Naive B cell (primary cell): ENCODE data around the gene TMA7. TPM values are rescaled to one million over a fixed set of nuclear protein-coding genes. Genes with fewer than 3 reads are reported as not detected.

ENCODE experiments used
- ATAC-seq, 2 donors: fragments of 150-1000 bp; cut with Tn5 transposase; 2 replicates each; pipeline ENCODE4 v1.10.0; 2021; ENCODE audit warnings: low read depth in 2 of 2, mild to moderate bottlenecking in 2 of 2, moderate library complexity in 2 of 2
- DNase-seq: peaks from one replicate; pipeline ENCODE4 v3.0.0; 2022
- H3K27ac Mint-ChIP-seq, 6 donors: one replicate each; pipeline ENCODE4 v1.8.0; 2020 to 2022; ENCODE audit warnings: mild to moderate bottlenecking in 6 of 6, mixed read lengths in 6 of 6, moderate library complexity in 5 of 6, inconsistent platforms in 2 of 6
- H3K27me3 Mint-ChIP-seq, 3 donors: one replicate each; pipeline ENCODE4 v1.8.0; 2021 to 2022; ENCODE audit warnings: mixed read lengths in 3 of 3, mild to moderate bottlenecking in 1 of 3
- H3K36me3 Mint-ChIP-seq, 2 donors: one replicate each; pipeline ENCODE4 v1.8.0; 2020 to 2022; ENCODE audit warnings: mixed read lengths in 2 of 2, inconsistent platforms in 1 of 2, mild to moderate bottlenecking in 1 of 2
- H3K4me1 Mint-ChIP-seq, 3 donors: one replicate each; pipeline ENCODE4 v1.8.0; 2020 to 2022; ENCODE audit warnings: mixed read lengths in 3 of 3, inconsistent platforms in 1 of 3, mild to moderate bottlenecking in 1 of 3, moderate library complexity in 1 of 3
- H3K4me3 Mint-ChIP-seq, 8 donors: one replicate each; pipeline ENCODE4 v1.8.0; 2020 to 2022; ENCODE audit warnings: mild to moderate bottlenecking in 8 of 8, mixed read lengths in 8 of 8, moderate library complexity in 8 of 8, inconsistent platforms in 2 of 8
- H3K9me3 Mint-ChIP-seq, 7 donors: one replicate each; pipeline ENCODE4 v1.8.0; 2020 to 2022; ENCODE audit warnings: mixed read lengths in 7 of 7, mild to moderate bottlenecking in 5 of 7, inconsistent platforms in 2 of 7, moderate library complexity in 1 of 7
- polyA plus RNA-seq, 6 donors: library from polyadenylated mRNA; unstranded; fragments of 300-500 nt; fragmentation: Illumina TruSeq; gene quantifications; one replicate each; pipeline ENCODE4 v1.2.3, GENCODE V29; 2021; ENCODE audit warnings: low read depth in 6 of 6

The TMA7 gene
- polyA plus RNA-seq, 6 donors from 2014 or later: 433 to 593 (median 531) TPM

DNA sequence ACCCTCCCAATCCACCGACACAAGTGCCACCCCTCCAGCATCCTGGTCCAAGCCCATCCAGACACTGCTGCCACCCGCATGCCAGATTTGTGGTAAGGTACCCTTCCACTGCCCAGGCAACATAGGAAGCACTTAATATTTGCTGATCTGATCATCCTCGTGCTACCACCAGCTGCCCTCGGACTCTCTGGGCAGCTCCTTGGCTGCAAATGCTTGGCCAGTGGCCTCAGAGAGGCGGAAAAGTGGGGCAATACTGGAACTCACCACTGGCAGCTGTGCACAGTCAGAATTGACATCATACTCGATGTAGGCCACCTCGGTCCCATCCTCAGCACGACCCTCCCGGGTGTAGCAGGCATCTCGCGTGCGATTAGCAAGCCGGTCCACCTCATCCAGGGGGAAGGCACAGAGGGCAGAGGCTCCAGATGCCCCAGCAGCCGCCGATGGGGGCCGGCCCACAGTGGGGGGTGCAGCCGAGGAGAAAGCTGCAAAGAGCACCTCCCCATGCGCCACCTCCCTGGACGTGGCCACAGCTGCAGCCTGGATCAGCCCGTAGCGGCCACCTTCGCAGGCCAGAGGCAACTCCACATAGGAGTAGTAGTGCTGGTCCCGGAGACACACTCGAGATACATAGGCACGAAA, 16.7 kb upstream of the TMA7 start:
- H3K9me3 Mint-ChIP-seq: no peaks in the 10 kb centered on the region
- DNase-seq: no peak
- H3K4me1 Mint-ChIP-seq: no peaks in the 10 kb centered on the region
- H3K27me3 Mint-ChIP-seq: peaks cover 7 to 17% (median 13%) of the 10 kb centered on the region in 3 donors
- no peak for ATAC-seq
- H3K36me3 Mint-ChIP-seq: no peaks in the 10 kb centered on the region
- H3K27ac Mint-ChIP-seq: no peak overlapping the region
- H3K4me3 Mint-ChIP-seq: no peak overlapping the region

DNA sequence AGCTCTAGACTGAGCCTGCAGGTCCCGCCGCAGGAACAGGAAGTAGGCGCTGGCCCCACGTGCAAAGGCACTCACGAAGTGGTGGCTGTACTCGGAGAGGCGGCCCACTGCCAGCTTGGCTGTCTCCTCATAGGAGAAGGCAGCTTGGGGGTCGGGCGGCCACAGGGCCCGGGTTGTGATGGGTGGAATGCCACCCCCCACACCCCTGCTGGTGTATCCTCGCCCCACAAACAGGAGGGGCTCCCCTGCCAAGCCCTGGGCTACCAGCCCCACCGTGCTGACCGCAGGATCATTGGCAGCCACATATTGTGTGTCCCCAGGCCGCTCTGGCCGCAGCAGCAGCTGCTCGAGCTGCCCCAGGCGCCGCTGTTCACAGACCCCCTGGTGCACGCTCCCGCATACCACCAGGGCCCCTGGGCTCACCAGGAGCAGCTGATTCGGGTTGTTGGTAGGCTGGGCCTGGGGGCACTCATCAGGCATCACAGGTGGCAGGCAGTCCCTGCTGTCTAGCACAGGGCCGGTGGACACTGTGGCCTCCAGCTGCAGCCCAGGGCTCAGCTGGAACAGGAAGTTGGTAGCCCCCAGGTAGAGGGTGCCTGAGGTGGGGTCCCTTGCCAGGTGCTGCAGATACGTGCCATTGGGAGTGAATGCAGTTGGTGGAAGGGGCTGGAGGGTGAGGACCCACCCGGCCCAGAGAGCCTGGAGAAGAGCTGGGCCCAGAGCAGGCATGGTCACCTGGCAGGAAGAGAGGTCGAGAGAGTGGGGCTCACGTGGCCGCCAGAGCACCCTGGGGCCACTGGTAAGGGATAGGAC, 16.0 kb upstream of the TMA7 start:
- no peak for ATAC-seq
- DNase-seq: no peak
- H3K27me3 Mint-ChIP-seq: peaks cover 7 to 19% (median 15%) of the 10 kb centered on the region in 3 donors
- H3K4me1 Mint-ChIP-seq: no peaks in the 10 kb centered on the region
- no peak overlapping the region for H3K27ac Mint-ChIP-seq
- no peaks in the 10 kb centered on the region for H3K36me3 Mint-ChIP-seq
- H3K9me3 Mint-ChIP-seq: no peaks in the 10 kb centered on the region
- peak overlapping the region in 2 of 8 donors; percentile 34 to 39 for H3K4me3 Mint-ChIP-seq

DNA sequence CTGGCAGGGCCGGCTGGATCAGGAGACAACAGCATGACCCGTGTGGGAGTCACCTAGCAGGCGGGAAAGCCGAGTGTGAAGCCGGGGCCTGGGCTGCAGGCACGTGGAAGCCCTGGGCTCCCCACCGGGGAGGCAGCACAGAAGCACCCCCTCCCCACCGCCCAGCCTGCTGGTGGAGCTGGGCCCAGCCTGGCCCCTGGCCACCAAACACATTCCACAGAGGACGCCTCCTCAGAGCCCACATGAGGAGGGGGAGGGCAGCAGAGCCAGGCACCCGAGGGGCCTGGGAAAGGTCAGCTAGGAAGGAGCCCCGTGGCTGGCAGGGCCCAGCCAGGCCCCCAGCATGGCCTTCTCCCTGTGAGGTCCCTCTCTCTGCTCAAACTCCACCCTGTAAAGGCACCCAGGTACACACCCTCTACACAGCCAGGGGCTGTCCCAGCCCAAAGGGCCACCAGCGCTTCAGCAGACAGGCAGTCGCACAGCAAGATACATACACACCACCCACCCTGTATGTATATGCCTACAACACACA, 14.7 kb upstream of the TMA7 start:
- peaks cover 5 to 7% (median 5%) of the 10 kb centered on the region in 3 donors for H3K4me1 Mint-ChIP-seq
- H3K27me3 Mint-ChIP-seq: peaks cover 7 to 24% (median 15%) of the 10 kb centered on the region in 3 donors
- peak overlapping the region in 1 of 8 donors; percentile 39 for H3K4me3 Mint-ChIP-seq
- no peak overlapping the region for H3K27ac Mint-ChIP-seq
- H3K36me3 Mint-ChIP-seq: no peaks in the 10 kb centered on the region
- ATAC-seq (no peak), DNase-seq (no peak)
- H3K9me3 Mint-ChIP-seq: no peaks in the 10 kb centered on the region

DNA sequence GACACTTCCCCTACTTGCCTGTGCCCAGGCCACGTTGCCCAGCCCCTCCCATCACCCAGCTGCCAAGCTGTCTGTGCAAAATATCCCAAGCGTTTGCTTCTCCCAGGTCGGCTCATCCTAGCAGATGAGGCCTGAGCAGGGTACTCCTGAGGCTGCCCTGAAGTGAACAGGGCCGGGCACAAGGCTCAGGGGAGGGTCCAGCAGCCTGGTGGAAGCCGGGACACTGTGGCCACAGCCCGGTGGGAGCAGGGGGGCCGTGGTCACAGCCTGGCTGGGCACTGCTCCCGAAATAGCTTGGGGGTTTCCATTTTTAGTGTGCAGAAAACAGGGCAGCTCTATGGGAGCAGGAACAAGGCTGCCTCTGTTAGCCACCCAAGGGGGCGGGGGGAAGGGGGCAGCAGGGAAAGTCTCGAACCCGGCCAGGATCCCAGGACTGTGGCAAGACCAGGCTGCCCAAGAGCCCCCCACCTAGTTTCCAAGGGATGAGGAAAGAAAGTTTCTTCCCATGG, 13.6 kb upstream of the TMA7 start:
- no peak overlapping the region for H3K27ac Mint-ChIP-seq
- DNase-seq (no peak), ATAC-seq (no peak)
- H3K4me3 Mint-ChIP-seq: peak overlapping the region in 2 of 8 donors; percentile 29 to 66
- peaks cover 10 to 18% (median 12%) of the 10 kb centered on the region in 3 donors for H3K4me1 Mint-ChIP-seq
- peaks cover 7 to 24% (median 21%) of the 10 kb centered on the region in 3 donors for H3K27me3 Mint-ChIP-seq
- no peaks in the 10 kb centered on the region for H3K9me3 Mint-ChIP-seq
- no peaks in the 10 kb centered on the region for H3K36me3 Mint-ChIP-seq

DNA sequence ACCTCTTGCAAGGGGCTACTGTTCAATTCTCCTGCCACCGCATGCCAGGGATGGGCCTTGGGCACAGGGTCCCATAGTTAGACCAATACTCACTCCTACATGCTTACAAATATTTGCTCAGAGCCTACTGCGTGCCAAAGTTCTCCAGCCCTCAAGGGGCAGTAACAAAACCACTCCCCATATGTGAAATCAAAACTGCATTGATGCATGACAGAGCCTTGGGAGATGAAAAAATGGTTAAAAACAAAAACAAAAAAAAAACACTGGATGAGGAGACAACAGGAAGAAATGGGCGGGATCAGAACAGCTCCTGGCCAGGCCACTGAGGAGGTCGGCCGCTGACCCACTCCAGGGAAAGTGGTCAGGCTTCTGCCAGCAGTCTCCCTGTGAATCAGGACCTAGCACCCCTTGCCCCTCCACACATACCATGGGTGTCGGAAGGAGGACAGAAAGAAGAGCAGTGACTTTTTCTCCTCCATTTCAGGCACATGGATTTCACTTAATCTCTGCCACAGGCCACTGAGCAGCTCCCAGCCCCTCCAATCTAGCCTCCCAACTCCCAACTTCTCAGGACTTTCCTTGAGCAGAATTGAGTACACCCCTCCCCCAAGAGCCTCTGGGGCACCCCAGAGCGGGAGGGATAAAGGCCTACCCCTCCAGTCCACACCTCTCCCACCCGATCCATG, 13.0 kb upstream of the TMA7 start:
- H3K36me3 Mint-ChIP-seq: no peaks in the 10 kb centered on the region
- H3K27ac Mint-ChIP-seq: no peak overlapping the region
- no peaks in the 10 kb centered on the region for H3K9me3 Mint-ChIP-seq
- H3K27me3 Mint-ChIP-seq: peaks cover 7 to 24% (median 21%) of the 10 kb centered on the region in 3 donors
- H3K4me3 Mint-ChIP-seq: peak overlapping the region in 3 of 8 donors; percentile 19 to 66 (median 44)
- ATAC-seq (no peak), DNase-seq (no peak)
- H3K4me1 Mint-ChIP-seq: peaks cover 10 to 22% (median 12%) of the 10 kb centered on the region in 3 donors

DNA sequence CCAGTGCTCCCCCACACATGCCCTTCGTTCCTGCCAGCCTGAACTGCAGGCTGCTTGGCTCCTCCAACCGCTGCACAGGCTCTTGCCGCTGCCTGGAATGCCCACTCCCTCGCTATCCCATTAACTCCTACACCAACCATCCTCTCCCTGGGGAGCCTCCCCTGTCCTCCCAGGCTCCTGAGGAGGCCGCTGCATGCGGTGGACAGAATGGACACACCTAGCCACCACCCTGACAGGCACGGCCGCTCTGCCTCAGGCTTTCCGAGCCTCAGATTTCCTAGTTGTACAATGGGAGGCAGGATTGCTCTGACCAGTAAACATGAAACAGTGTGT, 12.5 kb upstream of the TMA7 start:
- Mint-ChIP-seq H3K36me3 (no peaks in the 10 kb centered on the region), H3K4me1 (peaks cover 10 to 22% (median 12%) of the 10 kb centered on the region in 3 donors), H3K27me3 (peaks cover 7 to 24% (median 21%) of the 10 kb centered on the region in 3 donors), H3K9me3 (no peaks in the 10 kb centered on the region), H3K4me3 (peak overlapping the region in 6 of 8 donors; percentile 19 to 89 (median 78)), H3K27ac (peak overlapping the region in 2 of 6 donors; percentile 47 to 59)
- no peak for DNase-seq
- no peak for ATAC-seq

DNA sequence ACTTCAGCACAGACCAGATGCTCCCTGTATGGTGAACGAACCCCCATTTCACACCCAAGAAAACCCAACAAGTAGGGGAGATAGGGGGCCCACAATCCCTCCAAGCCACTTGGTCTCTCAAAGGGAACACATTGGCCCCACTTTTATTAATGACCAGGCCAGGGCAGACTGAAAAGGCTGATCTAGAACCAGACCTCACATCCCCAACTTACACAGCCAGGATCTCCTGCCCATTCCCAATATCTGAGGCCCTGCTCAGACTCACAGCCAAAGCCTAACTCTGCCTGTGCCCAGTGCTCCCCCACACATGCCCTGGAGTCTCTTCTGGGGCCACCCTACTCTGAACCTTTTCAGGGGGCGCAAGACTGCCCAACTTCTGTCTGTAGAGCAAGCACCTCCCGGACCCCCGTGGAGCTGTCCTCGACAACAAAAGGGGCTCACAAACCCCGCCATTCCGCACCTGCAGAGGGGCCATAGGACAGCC, 11.9 kb upstream of the TMA7 start:
- no peaks in the 10 kb centered on the region for H3K9me3 Mint-ChIP-seq
- peaks cover 7 to 24% (median 21%) of the 10 kb centered on the region in 3 donors for H3K27me3 Mint-ChIP-seq
- ATAC-seq (no peak), DNase-seq (no peak)
- peaks cover 10 to 22% (median 12%) of the 10 kb centered on the region in 3 donors for H3K4me1 Mint-ChIP-seq
- peak overlapping the region; percentile 43 to 92 (median 78) for H3K4me3 Mint-ChIP-seq
- H3K36me3 Mint-ChIP-seq: no peaks in the 10 kb centered on the region
- peak overlapping the region in 3 of 6 donors; percentile 22 to 64 (median 59) for H3K27ac Mint-ChIP-seq

DNA sequence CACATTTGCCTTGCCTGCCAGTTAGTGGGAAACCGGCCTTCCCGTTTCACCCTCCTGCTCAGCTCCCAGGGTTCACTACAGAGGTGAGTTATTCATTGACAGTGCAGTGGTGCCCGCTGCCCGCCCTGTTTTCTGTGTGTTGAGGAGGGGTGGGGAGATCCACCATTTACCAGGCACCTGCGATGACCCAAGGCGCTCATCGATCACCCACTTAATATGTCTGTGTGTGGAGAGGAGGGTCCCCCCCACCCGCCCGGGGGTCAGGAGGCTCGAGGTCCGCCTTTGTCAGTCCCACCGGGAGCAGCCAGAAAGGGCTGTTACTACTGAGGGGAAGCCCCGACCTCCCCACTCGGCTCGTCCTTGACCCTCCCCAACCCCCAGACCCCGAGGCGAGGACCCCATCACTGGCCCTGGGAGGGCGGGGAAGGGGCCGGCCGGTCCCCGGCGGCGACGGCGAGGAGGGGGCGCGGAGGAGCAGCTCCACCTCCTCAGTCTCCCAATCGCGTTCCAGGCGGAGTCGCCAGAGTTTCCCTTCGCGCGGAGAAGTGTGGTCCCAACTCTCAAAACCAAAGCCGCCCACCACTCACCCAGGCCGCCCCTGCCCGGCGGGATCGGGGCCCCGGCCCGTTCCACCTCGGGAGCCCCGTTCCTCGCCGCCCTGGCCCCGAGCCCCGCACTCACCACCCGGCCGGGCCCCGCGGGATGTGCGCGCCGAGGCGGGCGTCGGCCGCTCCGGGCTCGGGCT, 11.3 kb upstream of the TMA7 start:
- H3K4me3 Mint-ChIP-seq: peak overlapping the region; percentile 43 to 92 (median 78)
- ATAC-seq: peak in 1 of 2 donors; percentile 58

DNA sequence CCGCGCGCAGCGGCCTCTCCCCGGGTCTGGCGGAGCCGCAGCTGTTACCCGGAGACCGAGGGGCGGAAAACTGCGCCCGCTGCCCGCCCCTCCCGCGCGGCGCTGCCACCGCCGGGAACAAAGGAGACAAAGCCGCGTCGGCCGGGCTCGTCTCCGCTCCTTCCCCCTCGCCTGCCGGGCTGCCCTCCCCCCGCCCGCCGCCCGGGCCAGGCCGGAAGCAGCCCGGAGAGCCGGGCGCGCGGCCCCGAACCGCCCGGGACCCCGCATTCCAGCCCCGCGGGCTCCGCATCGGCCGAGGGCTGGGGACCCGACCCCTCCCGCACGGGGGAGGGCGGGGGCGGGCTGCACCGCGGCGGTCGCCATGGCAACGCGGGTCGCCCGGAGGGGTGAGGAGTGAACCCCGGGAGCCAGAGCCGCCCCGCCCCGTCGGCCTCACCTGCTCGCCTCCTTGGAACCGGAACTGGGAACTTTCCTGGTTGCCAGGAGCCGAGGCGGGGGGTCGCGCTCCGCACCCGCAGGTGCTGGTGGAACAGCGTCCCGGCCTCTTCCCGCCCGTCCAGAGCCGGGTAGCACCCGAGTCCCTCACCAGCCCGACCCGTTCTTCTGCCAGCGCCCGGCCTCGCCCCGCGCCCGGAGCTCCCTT, 10.6 kb upstream of the TMA7 start:
- Mint-ChIP-seq H3K27ac (peak overlapping the region in 2 of 6 donors; percentile 73 to 82), H3K9me3 (no peaks in the 10 kb centered on the region), H3K4me3 (peak overlapping the region; percentile 79 to 92 (median 86)), H3K4me1 (peaks cover 10 to 22% (median 12%) of the 10 kb centered on the region in 3 donors), H3K27me3 (peaks cover 7 to 24% (median 21%) of the 10 kb centered on the region in 3 donors), H3K36me3 (no peaks in the 10 kb centered on the region)
- DNase-seq (peak; percentile 59), ATAC-seq (peak; percentile 67 to 70)

More for the DNA sequence above, 11.3 kb upstream of the TMA7 start:
- H3K9me3 Mint-ChIP-seq: no peaks in the 10 kb centered on the region
- no peak for DNase-seq
- peaks cover 7 to 24% (median 21%) of the 10 kb centered on the region in 3 donors for H3K27me3 Mint-ChIP-seq
- peaks cover 10 to 22% (median 12%) of the 10 kb centered on the region in 3 donors for H3K4me1 Mint-ChIP-seq
- H3K36me3 Mint-ChIP-seq: no peaks in the 10 kb centered on the region
- H3K27ac Mint-ChIP-seq: peak overlapping the region in 1 of 6 donors; percentile 22

DNA sequence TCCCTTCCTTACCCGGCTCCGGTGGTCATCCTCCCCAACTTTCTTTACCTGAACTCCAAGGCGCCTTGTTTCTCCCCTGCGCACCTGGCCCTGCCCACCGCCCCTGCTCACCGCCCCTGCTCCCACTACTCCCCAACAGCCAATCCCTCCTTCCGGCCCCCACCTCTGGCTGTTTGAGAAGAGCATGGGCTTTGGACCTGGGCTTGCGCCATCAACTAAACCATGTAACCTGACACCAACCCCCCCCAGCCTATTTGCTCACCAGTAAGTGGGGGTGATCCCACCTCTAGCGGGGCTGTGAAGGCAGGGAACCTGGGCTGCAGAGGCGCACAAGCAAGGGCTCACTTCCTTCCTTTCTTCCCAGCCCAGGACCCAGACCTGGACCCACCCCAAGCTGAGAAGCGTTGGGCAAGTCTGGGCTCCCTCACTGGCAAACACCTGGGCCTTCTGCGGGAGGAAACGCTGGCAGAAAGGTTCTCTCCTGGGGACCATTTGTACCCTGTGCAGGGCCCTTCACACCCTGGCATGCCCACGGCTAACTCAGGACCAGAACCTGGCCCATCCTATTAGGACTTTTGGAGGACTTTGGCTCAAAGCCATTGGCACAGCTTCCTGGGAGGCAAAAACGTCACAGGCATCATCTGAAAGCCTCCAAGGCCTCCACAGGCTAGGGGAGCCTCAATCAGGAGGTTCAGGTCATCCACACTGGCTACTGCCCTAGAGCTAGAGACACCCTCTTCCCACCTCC, 9.9 kb upstream of the TMA7 start, which contains the start of gene PLXNB1:
PLXNB1 (minus strand) TSS at position 127 of the 748 bp plus-strand sequence. CDS start 5,475 bp downstream, outside the sequence.
- Mint-ChIP-seq H3K36me3 (no peaks in the 10 kb centered on the region), H3K4me3 (peak within 1 kb of the TSS; percentile 79 to 92 (median 86)), H3K27ac (peak within 1 kb of the TSS in 4 of 6 donors; percentile 27 to 82 (median 67)), H3K9me3 (no peaks in the 10 kb centered on the region), H3K27me3 (peaks cover 7 to 24% (median 21%) of the 10 kb centered on the region in 3 donors), H3K4me1 (peaks cover 10 to 22% (median 12%) of the 10 kb centered on the region in 3 donors)
- ATAC-seq (peak in 1 of 2 donors; percentile 17), DNase-seq (no peak)

DNA sequence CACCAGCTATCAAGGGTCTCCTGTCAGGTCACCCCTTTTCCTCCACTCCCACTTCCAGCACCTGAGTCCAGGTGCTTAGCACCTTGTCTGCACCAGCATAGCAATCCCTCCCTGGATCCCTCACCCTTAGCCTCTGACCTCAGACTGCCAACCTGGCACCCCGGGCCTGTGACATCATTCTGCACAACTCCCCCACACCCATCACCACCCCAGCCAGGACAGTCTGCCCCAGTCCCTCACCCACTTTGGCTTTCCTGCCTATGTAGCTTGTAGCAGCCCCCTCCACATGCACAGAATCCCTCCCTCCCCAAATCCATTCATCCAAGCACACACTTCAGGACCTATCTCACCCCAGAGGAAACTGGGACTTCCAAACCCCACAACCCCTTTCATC, 9.4 kb upstream of the TMA7 start:
- H3K9me3 Mint-ChIP-seq: no peaks in the 10 kb centered on the region
- H3K27me3 Mint-ChIP-seq: peaks cover 7 to 24% (median 21%) of the 10 kb centered on the region in 3 donors
- H3K4me1 Mint-ChIP-seq: peaks cover 10 to 22% (median 12%) of the 10 kb centered on the region in 3 donors
- no peak for DNase-seq
- no peak for ATAC-seq
- peak overlapping the region in 4 of 6 donors; percentile 14 to 61 (median 43) for H3K27ac Mint-ChIP-seq
- peak overlapping the region; percentile 79 to 92 (median 86) for H3K4me3 Mint-ChIP-seq
- H3K36me3 Mint-ChIP-seq: no peaks in the 10 kb centered on the region
